OCI-LY7 (cell line): ENCODE results near the gene APOL1.

Experiments
- EZH2phosphoT487 ChIP-seq: fragments of 200-600 bp; sonication (generic); IDR thresholded peaks from 2 replicates; pipeline ENCODE4 v1.6.1; 2018; ENCODE audit warnings: low read depth, borderline replicate concordance, mild to moderate bottlenecking, mixed run types, antibody characterized with exemption, low read length, moderate library complexity, mixed read lengths
- TF ChIP-seq, protein P1 (sequence below): fragments of 200-600 bp; sonication (generic); conservative IDR thresholded peaks from 2 replicates; pipeline ENCODE4 v1.5.1; 2014; ENCODE audit warnings: mild to moderate bottlenecking, antibody characterized with exemption, low read length, moderate library complexity, mixed read lengths

- TF ChIP-seq, protein P1, sequence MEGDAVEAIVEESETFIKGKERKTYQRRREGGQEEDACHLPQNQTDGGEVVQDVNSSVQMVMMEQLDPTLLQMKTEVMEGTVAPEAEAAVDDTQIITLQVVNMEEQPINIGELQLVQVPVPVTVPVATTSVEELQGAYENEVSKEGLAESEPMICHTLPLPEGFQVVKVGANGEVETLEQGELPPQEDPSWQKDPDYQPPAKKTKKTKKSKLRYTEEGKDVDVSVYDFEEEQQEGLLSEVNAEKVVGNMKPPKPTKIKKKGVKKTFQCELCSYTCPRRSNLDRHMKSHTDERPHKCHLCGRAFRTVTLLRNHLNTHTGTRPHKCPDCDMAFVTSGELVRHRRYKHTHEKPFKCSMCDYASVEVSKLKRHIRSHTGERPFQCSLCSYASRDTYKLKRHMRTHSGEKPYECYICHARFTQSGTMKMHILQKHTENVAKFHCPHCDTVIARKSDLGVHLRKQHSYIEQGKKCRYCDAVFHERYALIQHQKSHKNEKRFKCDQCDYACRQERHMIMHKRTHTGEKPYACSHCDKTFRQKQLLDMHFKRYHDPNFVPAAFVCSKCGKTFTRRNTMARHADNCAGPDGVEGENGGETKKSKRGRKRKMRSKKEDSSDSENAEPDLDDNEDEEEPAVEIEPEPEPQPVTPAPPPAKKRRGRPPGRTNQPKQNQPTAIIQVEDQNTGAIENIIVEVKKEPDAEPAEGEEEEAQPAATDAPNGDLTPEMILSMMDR: no peak
- no peak for TF ChIP-seq EZH2phosphoT487
Observed at GRCh38 chr22:36294801-36295200, 41.9 kb downstream of the APOL1 start.
